ENCODE measurements around the gene PCDHB4.
A peak's percentile ranks its signal among the peaks of the same experiment; 100 is the strongest.
"Not testable (repeated sequence)": the region's sequence is repeated elsewhere in the genome, so short reads cannot be mapped to it uniquely, and the experiment has no call there.

Gene PCDHB4

GRCh38 chr5:141150224-141150992 lies 28.8 kb downstream of the PCDHB4 start:
- DNase-seq (ENCODE audit: low spot score), result no peak

- no peak for DNase-seq (ENCODE audit: low spot score)
These were observed 29.3 kb downstream of the PCDHB4 start for GRCh38 chr5:141150993-141151325.

- not testable (repeated sequence) for DNase-seq (ENCODE audit: low spot score)
These were observed 30.0 kb downstream of the PCDHB4 start for GRCh38 chr5:141151632-141152031.

GRCh38 chr5:141152096-141152495 lies 30.5 kb downstream of the PCDHB4 start:
- DNase-seq (ENCODE audit: low spot score), result not testable (repeated sequence)

GRCh38 chr5:141155540-141156374 lies 34.1 kb downstream of the PCDHB4 start:
- DNase-seq (ENCODE audit: low spot score), result no peak

- DNase-seq (ENCODE audit: low spot score), result not testable (repeated sequence)
These were observed 35.7 kb downstream of the PCDHB4 start for GRCh38 chr5:141157356-141157755.

- not testable (repeated sequence) for DNase-seq (ENCODE audit: low spot score)
These were observed 36.3 kb downstream of the PCDHB4 start for GRCh38 chr5:141157901-141158300.

- peak; percentile 47 for DNase-seq (ENCODE audit: low spot score)
These were observed 51.0 kb downstream of the PCDHB4 start, which contains the start of gene PCDHB7 for GRCh38 chr5:141172381-141173204. PCDHB7 (plus strand) TSS chr5:141172644; CDS start chr5:141172836, 192 bp downstream.

- DNase-seq (ENCODE audit: low spot score), result not testable (repeated sequence)
These were observed 52.9 kb downstream of the PCDHB4 start for GRCh38 chr5:141174291-141175104.
